K562 (cell line): ENCODE measurements around the gene TMTC2. TPM values are rescaled to one million over a fixed set of nuclear protein-coding genes. Genes with fewer than 3 reads are reported as not detected.

ENCODE experiments used
- ATAC-seq: fragments of 200-7000 bp; cut with Tn5 transposase; 3 replicates; pipeline ENCODE4 v1.9.1; 2020; ENCODE audit warnings: moderate library complexity
- BruUV-seq: library from RNA; stranded (reverse); fragments of 400-500 nt; replicated peaks from 2 replicates; lab custom pipeline; 2021; lab: Mats Ljungman, UMichigan
- CTCF ChIA-PET: fragments of 300-600 bp; formaldehyde crosslinking; extraction: SDS; loops from one replicate; lab custom pipeline; 2021; ENCODE audit warnings: low intra/inter-chr PET ratio; lab: Yijun Ruan, JAX
- POLR2A ChIA-PET: fragments of 300-600, 350-650 bp; sonication (Branson Sonifier 250); formaldehyde crosslinking; extraction: SDS; loops from one replicate; lab custom pipeline; 2021; ENCODE audit warnings: antibody characterized with exemption, inconsistent platforms; lab: Yijun Ruan, JAX
- DNase-seq, 4 experiments: peaks; one replicate each; pipeline versions ENCODE4 v3.0.0 to v3.0.0-alpha.2; 2011 to 2018; ENCODE audit warnings: low spot score in 3 of 4, mixed read lengths in 3 of 4; ENCODE audit errors: extremely low read depth in 1 of 4
- FAIRE-seq: peaks from 2 replicates; lab custom pipeline; 2011; peaks lifted over from hg19 to GRCh38; lab: Jason Lieb, UNC
- H2AFZ ChIP-seq: 2 replicates; pipeline ENCODE4 v1.6.0; 2011; ENCODE audit warnings: low read depth, low read length, control low read depth, inconsistent platforms
- H3K27ac ChIP-seq: fragments of 200-600 bp; 3 replicates; pipeline ENCODE4 v1.8.0; 2011; ENCODE audit warnings: low read depth, mild to moderate bottlenecking, control low read depth, inconsistent platforms, low read length, moderate library complexity, mixed read lengths; ENCODE audit errors: extremely low read depth
- H3K27me3 ChIP-seq, 2 experiments: fragments of 300-600 bp in 1 of 2; 2 replicates in 1 of 2; 3 replicates in 1 of 2; pipeline versions ENCODE4 v1.6.0 to v1.8.0; 2011; ENCODE audit warnings: inconsistent platforms in 2 of 2, low read length in 2 of 2, mild to moderate bottlenecking in 1 of 2, mixed read lengths in 1 of 2, moderate library complexity in 1 of 2; ENCODE audit not compliant: control insufficient read depth in 2 of 2, insufficient read depth in 2 of 2
- H3K36me3 ChIP-seq: fragments of 300-600 bp; 3 replicates; pipeline ENCODE4 v1.8.0; 2011; ENCODE audit warnings: mild to moderate bottlenecking, low read length, inconsistent platforms; ENCODE audit not compliant: control insufficient read depth, insufficient read depth
- H3K4me1 ChIP-seq, 2 experiments: fragments of 200-600 bp in 1 of 2; replicated peaks in 1 of 2; 2 replicates in 1 of 2; 3 replicates in 1 of 2; pipeline versions ENCODE4 v1.5.1 to v1.8.0; 2011; ENCODE audit warnings: inconsistent platforms in 2 of 2, low read length in 2 of 2, mild to moderate bottlenecking in 1 of 2, mixed read lengths in 1 of 2, moderate library complexity in 1 of 2; ENCODE audit not compliant: control insufficient read depth in 2 of 2, insufficient read depth in 2 of 2
- H3K4me2 ChIP-seq: 2 replicates; pipeline ENCODE4 v1.6.1; 2011; ENCODE audit warnings: low read length, control low read depth, inconsistent platforms, mixed read lengths; ENCODE audit not compliant: insufficient read depth
- H3K4me3 ChIP-seq: fragments of 200-600 bp; sonication (generic), shearing (Covaris generic); 2 replicates; pipeline ENCODE4 v1.5.1; 2016; ENCODE audit warnings: control low read depth, inconsistent platforms
- H3K79me2 ChIP-seq: fragments of 200-600 bp; 3 replicates; pipeline ENCODE4 v1.8.0; 2011; ENCODE audit warnings: low read length, inconsistent platforms; ENCODE audit not compliant: control insufficient read depth, insufficient read depth
- H3K9ac ChIP-seq, 2 experiments: 2 replicates each; pipeline versions ENCODE4 v1.6.0 to v1.6.1; 2011; ENCODE audit warnings: low read depth in 2 of 2, low read length in 2 of 2, control low read depth in 1 of 2, inconsistent platforms in 1 of 2, mild to moderate bottlenecking in 1 of 2, mixed read lengths in 1 of 2; ENCODE audit not compliant: insufficient read depth in 1 of 2
- H3K9me1 ChIP-seq: one replicate; pipeline ENCODE4 v1.6.0; 2011; ENCODE audit warnings: inconsistent platforms, mild to moderate bottlenecking, low read length, moderate library complexity; ENCODE audit not compliant: control insufficient read depth, insufficient read depth
- H3K9me3 ChIP-seq: replicated peaks from 2 replicates; pipeline ENCODE4 v1.5.1; 2011; ENCODE audit warnings: low read depth, low read length, inconsistent platforms; ENCODE audit not compliant: control insufficient read depth, insufficient read depth
- H4K20me1 ChIP-seq: replicated peaks from 2 replicates; pipeline ENCODE4 v1.6.1; 2011; ENCODE audit warnings: low read length, inconsistent platforms, mixed read lengths; ENCODE audit not compliant: control insufficient read depth, insufficient read depth
- CREBBP ChIP-seq: IDR thresholded peaks from one replicate; pipeline ENCODE4 v1.6.1; 2012; ENCODE audit warnings: low read depth, mild to moderate bottlenecking, control low read depth, inconsistent platforms, low read length
- CTBP1 ChIP-seq: fragments of 450-650 bp; IDR thresholded peaks from 2 replicates; pipeline ENCODE4 v1.6.1; 2016; ENCODE audit warnings: borderline replicate concordance
- EZH2 ChIP-seq: IDR thresholded peaks from 2 replicates; pipeline ENCODE4 v1.6.1; 2012; ENCODE audit warnings: low read depth, mild to moderate bottlenecking, inconsistent platforms, low read length, borderline replicate concordance
- GTF2F1 ChIP-seq: IDR thresholded peaks from 2 replicates; pipeline ENCODE4 v1.6.1; 2011; ENCODE audit warnings: low read depth, low read length, improper control_type of control experiment
- HDAC2 ChIP-seq: fragments of 450-650 bp; IDR thresholded peaks from 2 replicates; pipeline ENCODE4 v1.6.1; 2016; ENCODE audit warnings: mild to moderate bottlenecking
- JUND ChIP-seq, 2 experiments: IDR thresholded peaks; 2 replicates in 1 of 2; 3 replicates in 1 of 2; pipeline ENCODE4 v1.6.1; 2011; ENCODE audit warnings: borderline replicate concordance in 2 of 2, low read depth in 2 of 2, low read length in 2 of 2, improper control_type of control experiment in 1 of 2, missing biosample characterization in 1 of 2, missing genetic modification characterization in 1 of 2, missing genetic modification reagents in 1 of 2
- LEF1 ChIP-seq: fragments of 450-650 bp; IDR thresholded peaks from 2 replicates; pipeline ENCODE4 v1.6.1; 2016; ENCODE audit warnings: mild to moderate bottlenecking
- NR2C2 ChIP-seq, 2 experiments: fragments of 200-800 bp in 1 of 2; sonication (Bioruptor generic) in 1 of 2; sonication (generic) in 1 of 2; formaldehyde crosslinking in 1 of 2; IDR thresholded peaks; 2 replicates each; pipeline versions ENCODE4 v1.6.1 to v1.8.0; 2016 to 2022; ENCODE audit warnings: mild to moderate bottlenecking in 1 of 2, missing compliant biosample characterization in 1 of 2, missing genetic modification characterization in 1 of 2, missing genetic modification reagents in 1 of 2
- POLR2G ChIP-seq: fragments of 200-400 bp; formaldehyde crosslinking; IDR thresholded peaks from 2 replicates; pipeline ENCODE4 v1.6.1; 2017; ENCODE audit warnings: low read depth, mild to moderate bottlenecking, antibody characterized with exemption, low read length, moderate library complexity
- PRPF4 ChIP-seq: fragments of 200-400 bp; formaldehyde crosslinking; IDR thresholded peaks from one replicate; pipeline ENCODE4 v1.6.1; 2017; ENCODE audit warnings: low read length, low read depth, mild to moderate bottlenecking; ENCODE audit not compliant: insufficient read depth, poor library complexity, severe bottlenecking
- ZFP1 ChIP-seq: fragments of 450-650 bp; formaldehyde crosslinking; IDR thresholded peaks from 2 replicates; pipeline ENCODE4 v1.4.0; 2020; ENCODE audit warnings: mild to moderate bottlenecking, mixed read lengths
- ZNF695 ChIP-seq: fragments of 450-650 bp; formaldehyde crosslinking; IDR thresholded peaks from 2 replicates; pipeline ENCODE4 v1.4.0; 2020; ENCODE audit warnings: mild to moderate bottlenecking, moderate library complexity
- WGBS: fragments of 100-300 bp; shearing (Covaris generic); methylation state at CpG from one replicate; pipeline ENCODE4 v1.1.6; 2016; ENCODE audit warnings: low coverage, mixed read lengths; ENCODE audit not compliant: insufficient coverage; ENCODE audit errors: missing lambda C conversion rate; 5-methylcytosine and 5-hydroxymethylcytosine counted together
- in situ Hi-C: fragments of 300-500 bp; cut with MboI; formaldehyde crosslinking; loops from 4 replicates; pipeline ENCODE4 v1.15.0; 2018; ENCODE audit warnings: inconsistent platforms, mixed read lengths
- intact Hi-C: fragments of 100-400 bp; cut with micrococcal nuclease; formaldehyde crosslinking; loops from 2 replicates; pipeline ENCODE4 v1.14.2; 2022
- polyA plus RNA-seq, 8 experiments: library from polyadenylated mRNA; depleted of rRNA in 4 of 8; stranded (reverse) in 5 of 8; unstranded in 3 of 8; fragments of >200 nt; fragmentation: Nextera tagmentation in 2 of 8; fragmentation: Illumina TruSeq in 1 of 8; extraction: Ambion mirVana in 2 of 8; extraction: Trizol in 1 of 8; gene quantifications; 2 replicates each; pipeline versions ENCODE4 v1.2.1 to v1.2.3, GENCODE V29; 2011 to 2014; ENCODE audit warnings: inconsistent platforms in 1 of 8, missing spikeins in 1 of 8
- total RNA-seq, 7 experiments: library from RNA; depleted of rRNA in 6 of 7; stranded (reverse); fragments of >200 nt in 6 of 7; fragmentation: Illumina TruSeq in 2 of 7; extraction: Trizol in 2 of 7; gene quantifications; 2 replicates each; pipeline versions ENCODE4 v1.2.1 to v1.2.3, GENCODE V29; 2011 to 2021; ENCODE audit warnings: low replicate concordance in 1 of 7
- TF ChIP-seq, protein P1 (sequence below): fragments of 450-650 bp; formaldehyde crosslinking; IDR thresholded peaks from 2 replicates; pipeline ENCODE4 v1.4.0; 2022; ENCODE audit warnings: missing genetic modification characterization

The TMTC2 gene
- total and polyA plus RNA-seq, 9 of the 15 experiments (the other 6 are each of a cell fraction or from before 2014, with no cell fraction given): 0.29 to 1.1 (median 0.55) TPM

DNA sequence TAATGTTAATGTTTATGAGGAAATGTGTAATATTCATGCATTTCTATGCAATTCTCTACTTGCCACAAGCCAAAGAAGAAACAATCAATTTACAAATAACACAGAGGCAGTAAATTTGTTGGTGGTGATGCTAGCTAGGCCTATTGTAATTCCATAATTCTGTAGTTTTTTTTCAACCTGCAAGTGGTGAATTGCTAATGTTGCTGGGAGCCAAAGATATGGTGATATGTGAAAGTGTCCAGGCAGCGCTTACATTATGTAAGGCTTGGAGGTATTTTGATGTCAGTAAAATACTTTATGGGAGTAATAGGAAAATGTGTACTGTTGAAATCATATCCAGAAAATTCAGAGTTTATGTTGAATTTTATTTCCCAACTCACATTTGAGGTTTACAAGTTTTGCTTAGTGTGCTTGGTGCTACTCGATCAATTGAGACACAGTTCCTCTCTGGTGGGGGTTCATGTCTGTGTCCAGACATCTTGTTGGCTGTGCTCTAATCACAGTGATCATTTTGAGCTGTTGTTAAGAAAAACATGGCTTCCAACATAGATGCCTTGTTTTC is 23.2 kb downstream of the TMTC2 start:
- no TSS peak for BruUV-seq
- 0% methylated on average over 2 of the region's 2 CpGs for WGBS
- Histone ChIP-seq H3K9ac (no peak overlapping the region), H3K4me2 (no peak overlapping the region), H4K20me1 (no peaks in the 10 kb centered on the region), H3K9me1 (no peaks in the 10 kb centered on the region), H3K4me1 (no peaks in the 10 kb centered on the region), H3K27me3 (no peaks in the 10 kb centered on the region), H2AFZ (no peak overlapping the region), H3K27ac (no peak overlapping the region), H3K9me3 (no peaks in the 10 kb centered on the region), H3K79me2 (no peaks in the 10 kb centered on the region), H3K36me3 (no peaks in the 10 kb centered on the region), H3K4me3 (no peak overlapping the region)
- CTCF ChIA-PET: no interaction called here
- ATAC-seq (no peak), FAIRE-seq (no peak), DNase-seq (no peak)
- intact Hi-C loops (no loop called here), in situ Hi-C loops (no loop called here)
- POLR2A ChIA-PET: no interaction called here
- TF ChIP-seq JUND (IDR thresholded peaks at IDR 0.05; ENCODE audit: borderline replicate concordance, low read depth, low read length) (no peak), JUND (tag; IDR thresholded peaks at IDR 0.05; ENCODE audit: borderline replicate concordance, low read depth, low read length) (no peak), LEF1 (no peak), CTBP1 (no peak)

DNA sequence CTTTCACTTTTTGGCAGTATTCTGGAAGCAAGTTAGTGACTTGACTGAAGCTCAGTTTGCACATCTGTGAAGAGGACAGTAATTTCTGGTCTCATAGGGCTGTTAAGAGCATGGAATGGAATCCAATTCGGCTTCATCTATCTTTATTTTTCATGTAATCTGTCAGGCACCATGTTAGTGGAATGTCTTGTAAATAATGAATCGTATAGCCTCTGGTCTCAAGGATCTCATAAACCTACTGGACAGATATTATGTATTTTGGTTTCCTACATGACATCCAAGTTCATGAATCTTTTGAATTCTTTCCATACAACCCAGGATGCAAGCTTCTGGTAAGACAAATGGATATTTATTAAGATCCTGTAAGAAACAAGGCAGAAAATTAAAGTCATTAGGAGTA is 24.0 kb downstream of the TMTC2 start:
- POLR2A ChIA-PET: no interaction called here
- FAIRE-seq: no peak
- DNase-seq: no peak
- no peaks in the 10 kb centered on the region for H3K9me1 ChIP-seq
- H3K79me2 ChIP-seq: no peaks in the 10 kb centered on the region
- H3K9me3 ChIP-seq: no peaks in the 10 kb centered on the region
- intact Hi-C loops (no loop called here), in situ Hi-C loops (no loop called here)
- CTCF ChIA-PET: no interaction called here
- H3K4me2 ChIP-seq: no peak overlapping the region
- H3K4me1 ChIP-seq: no peaks in the 10 kb centered on the region
- H3K4me3 ChIP-seq: no peak overlapping the region
- H3K9ac ChIP-seq: no peak overlapping the region
- ATAC-seq: no peak
- H2AFZ ChIP-seq: no peak overlapping the region
- H3K36me3 ChIP-seq: no peaks in the 10 kb centered on the region
- no TSS peak for BruUV-seq
- 0% methylated on average over 2 of the region's 2 CpGs for WGBS
- H3K27ac ChIP-seq: no peak overlapping the region
- no peaks in the 10 kb centered on the region for H3K27me3 ChIP-seq
- H4K20me1 ChIP-seq: no peaks in the 10 kb centered on the region
- TF ChIP-seq ZFP1 (no peak), EZH2 (no peak), HDAC2 (no peak), GTF2F1 (no peak), NR2C2 (CRISPR knock-in tag; IDR thresholded peaks at IDR 0.05) (no peak), NR2C2 (tag; IDR thresholded peaks at IDR 0.05) (no peak), ZNF695 (CRISPR knock-in tag) (no peak), PRPF4 (no peak), POLR2G (no peak), CREBBP (no peak)
- TF ChIP-seq, protein P1, sequence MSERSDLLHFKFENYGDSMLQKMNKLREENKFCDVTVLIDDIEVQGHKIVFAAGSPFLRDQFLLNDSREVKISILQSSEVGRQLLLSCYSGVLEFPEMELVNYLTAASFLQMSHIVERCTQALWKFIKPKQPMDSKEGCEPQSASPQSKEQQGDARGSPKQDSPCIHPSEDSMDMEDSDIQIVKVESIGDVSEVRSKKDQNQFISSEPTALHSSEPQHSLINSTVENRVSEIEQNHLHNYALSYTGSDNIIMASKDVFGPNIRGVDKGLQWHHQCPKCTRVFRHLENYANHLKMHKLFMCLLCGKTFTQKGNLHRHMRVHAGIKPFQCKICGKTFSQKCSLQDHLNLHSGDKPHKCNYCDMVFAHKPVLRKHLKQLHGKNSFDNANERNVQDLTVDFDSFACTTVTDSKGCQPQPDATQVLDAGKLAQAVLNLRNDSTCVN: no peak
